NCI-H2107 (cell line): ENCODE results near the gene HSPG2.
A peak's percentile ranks its signal among the peaks of the same experiment; 100 is the strongest.
"Not testable (repeated sequence)": the region's sequence is repeated elsewhere in the genome, so short reads cannot be mapped to it uniquely, and the experiment has no call there.

ENCODE experiments used
- DNase-seq: peaks from one replicate; lab custom pipeline; 2025; lab: John Stamatoyannopoulos, UW

HSPG2 gene

GRCh38 chr1:21783679-21784603 lies 153.2 kb downstream of the HSPG2 start:
- DNase-seq: no peak

GRCh38 chr1:21782868-21783678 lies 154.0 kb downstream of the HSPG2 start, which contains the start of gene USP48:
USP48 (minus strand) TSS chr1:21783149; CDS start chr1:21782957, 192 bp downstream.
- peak; percentile 93 for DNase-seq

- DNase-seq: peak; percentile 19
Measured at GRCh38 chr1:21782349-21782867, 154.7 kb downstream of the HSPG2 start.

GRCh38 chr1:21781815-21782348 lies 155.2 kb downstream of the HSPG2 start:
- no peak for DNase-seq

GRCh38 chr1:21779613-21780521 lies 157.2 kb downstream of the HSPG2 start:
- DNase-seq: no peak

- DNase-seq: no peak
Measured at GRCh38 chr1:21778405-21778727, 158.7 kb downstream of the HSPG2 start.

- DNase-seq: not testable (repeated sequence)
Measured at GRCh38 chr1:21776925-21777324, 160.2 kb downstream of the HSPG2 start.

GRCh38 chr1:21775985-21776562 lies 161.0 kb downstream of the HSPG2 start:
- DNase-seq: no peak

GRCh38 chr1:21775550-21775914 lies 161.6 kb downstream of the HSPG2 start:
- DNase-seq: no peak

- DNase-seq: no peak
Measured at GRCh38 chr1:21774835-21775549, 162.1 kb downstream of the HSPG2 start.

GRCh38 chr1:21773585-21773984 lies 163.5 kb downstream of the HSPG2 start:
- DNase-seq: no peak
